ENCODE results near the gene RPS6KC1. TPM values are rescaled to one million over a fixed set of nuclear protein-coding genes. Genes with fewer than 3 reads are reported as not detected.
"Not testable (repeated sequence)": the region's sequence is repeated elsewhere in the genome, so short reads cannot be mapped to it uniquely, and the experiment has no call there.

RPS6KC1 gene
- total and polyA plus RNA-seq, 7 donors: 3.9 to 37.4 (median 23.1) TPM

DNA sequence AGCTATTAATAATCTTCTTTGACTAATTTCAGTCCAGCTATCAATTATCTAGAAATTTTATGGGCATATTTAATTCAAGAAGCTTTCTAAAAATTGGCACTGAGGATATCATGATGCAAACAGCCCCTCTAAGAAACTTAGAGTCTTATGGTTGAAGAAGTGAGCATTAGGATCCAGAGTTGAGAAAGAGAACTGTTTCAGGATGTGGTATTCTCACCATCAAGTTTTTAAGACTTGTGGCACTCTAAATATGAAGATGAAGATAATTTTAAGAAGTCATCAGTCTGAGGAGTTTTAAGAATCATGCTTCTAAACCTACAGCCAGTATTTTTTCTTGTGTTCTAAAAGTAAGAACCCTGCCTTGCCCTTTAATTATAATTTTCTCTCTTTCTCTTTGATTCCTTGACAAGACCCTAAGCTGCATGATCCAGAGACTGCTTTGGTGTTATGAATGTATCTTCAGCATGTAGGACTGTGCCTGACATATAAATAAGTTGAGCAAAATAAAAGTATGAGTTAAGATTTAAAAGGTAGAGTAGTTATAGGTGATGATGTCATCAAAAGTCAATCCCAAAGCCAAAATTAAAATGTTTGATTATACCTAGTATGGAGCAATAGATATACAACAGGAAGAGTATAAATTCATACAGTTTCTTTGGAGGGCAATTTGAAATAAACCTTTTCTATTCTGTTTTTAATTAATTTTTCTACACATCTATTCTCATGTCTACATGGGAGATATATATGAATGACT is 39.1 kb downstream of the RPS6KC1 start:
- Histone ChIP-seq H3K4me1 (no peaks in the 10 kb centered on the region), H3K36me3 (peaks cover 0 to 29% (median 3%) of the 10 kb centered on the region in 4 donors), H3K27ac (no peak overlapping the region), H3K4me3 (no peak overlapping the region), H3K27me3 (no peaks in the 10 kb centered on the region), H3K9me3 (no peaks in the 10 kb centered on the region)
- DNase-seq: no peak
- intact Hi-C loops (cut with DNase I): no loop called here
- TF ChIP-seq POLR2A (IDR thresholded peaks at IDR 0.05) (no peak), EP300 (IDR thresholded peaks at IDR 0.05) (no peak), POLR2AphosphoS5 (IDR thresholded peaks at IDR 0.05) (no peak)
- TF ChIP-seq, protein P1, sequence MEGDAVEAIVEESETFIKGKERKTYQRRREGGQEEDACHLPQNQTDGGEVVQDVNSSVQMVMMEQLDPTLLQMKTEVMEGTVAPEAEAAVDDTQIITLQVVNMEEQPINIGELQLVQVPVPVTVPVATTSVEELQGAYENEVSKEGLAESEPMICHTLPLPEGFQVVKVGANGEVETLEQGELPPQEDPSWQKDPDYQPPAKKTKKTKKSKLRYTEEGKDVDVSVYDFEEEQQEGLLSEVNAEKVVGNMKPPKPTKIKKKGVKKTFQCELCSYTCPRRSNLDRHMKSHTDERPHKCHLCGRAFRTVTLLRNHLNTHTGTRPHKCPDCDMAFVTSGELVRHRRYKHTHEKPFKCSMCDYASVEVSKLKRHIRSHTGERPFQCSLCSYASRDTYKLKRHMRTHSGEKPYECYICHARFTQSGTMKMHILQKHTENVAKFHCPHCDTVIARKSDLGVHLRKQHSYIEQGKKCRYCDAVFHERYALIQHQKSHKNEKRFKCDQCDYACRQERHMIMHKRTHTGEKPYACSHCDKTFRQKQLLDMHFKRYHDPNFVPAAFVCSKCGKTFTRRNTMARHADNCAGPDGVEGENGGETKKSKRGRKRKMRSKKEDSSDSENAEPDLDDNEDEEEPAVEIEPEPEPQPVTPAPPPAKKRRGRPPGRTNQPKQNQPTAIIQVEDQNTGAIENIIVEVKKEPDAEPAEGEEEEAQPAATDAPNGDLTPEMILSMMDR (IDR thresholded peaks at IDR 0.05): no peak

DNA sequence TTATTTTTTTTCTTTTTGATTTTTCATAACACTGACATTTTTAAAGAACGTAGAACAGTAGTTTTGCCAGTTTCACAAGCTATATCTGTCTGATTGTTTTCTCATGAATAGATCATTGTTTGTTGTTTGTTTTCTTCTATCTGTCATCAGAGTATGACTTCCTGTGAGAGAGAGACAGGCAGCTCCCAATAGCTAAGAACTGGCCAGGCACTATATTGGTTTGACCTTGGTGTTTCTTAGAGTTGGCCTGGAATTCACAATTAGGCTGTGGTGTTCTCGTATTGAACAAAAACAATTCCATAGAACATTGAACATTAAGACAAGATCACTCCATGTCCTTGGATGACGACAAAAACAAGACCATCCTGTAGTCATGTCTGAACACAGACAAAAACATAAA is 43.4 kb downstream of the RPS6KC1 start:
- H3K4me3 ChIP-seq: no peak overlapping the region
- H3K36me3 ChIP-seq: peaks cover 0 to 11% (median 0%) of the 10 kb centered on the region in 4 donors
- no peak for DNase-seq
- WGBS, 2 donors: 90 to 92% methylated on average over 3 of the region's 3 CpGs
- H3K4me1 ChIP-seq: no peaks in the 10 kb centered on the region
- TF ChIP-seq POLR2AphosphoS5 (IDR thresholded peaks at IDR 0.05) (no peak), EP300 (IDR thresholded peaks at IDR 0.05) (no peak), POLR2A (IDR thresholded peaks at IDR 0.05) (no peak)
- TF ChIP-seq, protein P1 (IDR thresholded peaks at IDR 0.05): no peak
- no peak overlapping the region for H3K27ac ChIP-seq
- intact Hi-C loops (cut with DNase I): no loop called here
- peaks cover 0 to 3% (median 0%) of the 10 kb centered on the region in 4 donors for H3K9me3 ChIP-seq
- H3K27me3 ChIP-seq: no peaks in the 10 kb centered on the region

DNA sequence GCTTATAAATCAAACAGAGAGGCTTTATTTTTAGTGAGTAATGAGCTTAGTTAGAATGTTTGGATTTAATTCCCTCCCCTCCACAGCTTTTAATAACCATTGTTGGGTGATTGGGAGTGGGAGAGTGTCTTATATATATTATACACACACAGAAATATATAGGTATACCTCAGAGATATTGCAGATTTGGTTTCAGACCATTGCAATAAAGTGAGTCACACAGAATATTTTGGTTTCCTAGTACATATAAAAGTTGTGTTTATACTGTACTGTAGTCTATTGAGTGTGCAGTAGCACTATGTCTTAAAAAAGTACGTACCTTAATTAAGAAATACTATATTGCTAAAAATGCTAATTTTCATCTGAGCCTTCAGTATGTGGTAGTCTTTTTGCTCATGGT is 44.4 kb downstream of the RPS6KC1 start:
- no peak for DNase-seq
- intact Hi-C loops (cut with DNase I): no loop called here
- TF ChIP-seq POLR2A (IDR thresholded peaks at IDR 0.05) (no peak), EP300 (IDR thresholded peaks at IDR 0.05) (no peak)
- Histone ChIP-seq H3K4me3 (no peak overlapping the region), H3K36me3 (peaks cover 0 to 11% (median 0%) of the 10 kb centered on the region in 4 donors), H3K27me3 (no peaks in the 10 kb centered on the region), H3K9me3 (peaks cover 0 to 3% (median 0%) of the 10 kb centered on the region in 4 donors), H3K4me1 (no peaks in the 10 kb centered on the region), H3K27ac (no peak overlapping the region)
- 96 to 97% methylated on average over 1 of the region's 1 CpG for WGBS, 2 donors

DNA sequence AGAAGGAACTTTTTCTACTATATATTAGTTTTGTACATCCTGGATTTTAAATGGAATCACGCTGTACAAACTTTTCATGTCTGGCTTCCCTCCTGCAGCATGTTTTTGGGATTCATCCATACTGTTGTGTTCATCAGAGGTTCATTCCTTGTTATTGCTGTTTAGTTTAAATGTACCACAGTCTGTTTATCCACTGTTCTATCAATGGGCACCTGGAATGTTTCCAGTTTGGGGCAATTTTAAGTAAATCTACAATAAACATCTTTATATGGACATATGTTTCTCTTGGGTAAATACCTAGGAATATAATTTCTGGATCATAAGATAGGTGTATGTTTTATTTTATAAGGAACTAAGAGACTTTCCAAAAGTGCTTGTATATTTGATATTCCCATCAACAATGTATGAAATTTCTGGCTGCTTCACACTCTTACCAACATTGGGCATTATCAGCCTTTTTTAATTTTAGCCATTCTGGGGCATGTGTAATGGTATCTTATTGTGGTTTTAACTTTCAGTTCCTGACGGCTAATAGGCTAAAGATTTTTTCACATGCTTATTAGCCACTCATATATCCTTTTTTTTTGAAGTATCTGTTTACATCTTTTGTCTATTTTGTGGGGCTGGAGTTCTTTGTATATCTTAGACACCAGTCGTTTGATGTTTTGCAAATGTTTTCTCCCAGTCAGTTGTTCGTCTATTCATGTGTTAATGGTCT is 48.8 kb downstream of the RPS6KC1 start:
- intact Hi-C loops (cut with DNase I): no loop called here
- H3K4me1 ChIP-seq: peaks cover 0 to 9% (median 5%) of the 10 kb centered on the region in 4 donors
- 66 to 69% methylated on average over 4 of the region's 4 CpGs for WGBS, 2 donors
- H3K27ac ChIP-seq: no peak overlapping the region
- TF ChIP-seq POLR2A (IDR thresholded peaks at IDR 0.05): no peak
- TF ChIP-seq, protein P1 (IDR thresholded peaks at IDR 0.05): no peak
- TF ChIP-seq POLR2AphosphoS5 (IDR thresholded peaks at IDR 0.05): no peak
- no peak for TF ChIP-seq EP300 (IDR thresholded peaks at IDR 0.05)
- H3K4me3 ChIP-seq: no peak overlapping the region
- peaks cover 0 to 11% (median 0%) of the 10 kb centered on the region in 4 donors for H3K36me3 ChIP-seq
- peaks cover 0 to 3% (median 0%) of the 10 kb centered on the region in 4 donors for H3K9me3 ChIP-seq
- no peaks in the 10 kb centered on the region for H3K27me3 ChIP-seq
- DNase-seq: no peak

DNA sequence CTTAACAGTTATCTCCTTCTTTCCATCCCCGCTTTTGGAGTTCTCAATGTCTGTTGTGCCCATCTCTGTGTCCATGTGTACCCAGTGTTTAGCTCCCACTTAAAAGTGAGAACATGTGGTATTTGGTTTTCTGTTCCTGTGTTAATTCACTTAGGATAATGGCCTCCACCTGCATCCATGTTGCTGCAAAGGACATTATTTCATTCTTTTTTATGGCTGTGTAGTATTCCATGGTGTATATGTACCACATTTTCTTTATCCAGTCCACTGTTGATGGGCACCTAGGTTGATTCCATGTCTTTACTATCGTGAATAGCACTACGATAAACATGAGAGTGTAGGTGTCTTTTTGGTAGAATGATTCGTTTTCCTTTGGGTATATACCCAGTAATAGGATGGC is 49.5 kb downstream of the RPS6KC1 start:
- H3K27ac ChIP-seq; H3K4me1 ChIP-seq; intact Hi-C loops (cut with DNase I); H3K27me3 ChIP-seq; DNase-seq; H3K4me3 ChIP-seq; H3K9me3 ChIP-seq: not testable (repeated sequence)
- peaks cover 0 to 11% (median 0%) of the 10 kb centered on the region in 4 donors for H3K36me3 ChIP-seq
- WGBS, 2 donors: 98 to 99% methylated on average over 4 of the region's 4 CpGs

Data from sigmoid colon (tissue), 7 donors.